Mucosa of descending colon (tissue), 3 donors: Measurements from ENCODE around the gene ALG9. TPM values are rescaled to one million over a fixed set of nuclear protein-coding genes. Genes with fewer than 3 reads are reported as not detected.

ENCODE experiments used
- ATAC-seq: fragments of 200-7000 bp; cut with Tn5 transposase; one replicate; pipeline ENCODE4 v1.9.1; 2020; ENCODE audit warnings: mild to moderate bottlenecking, moderate library complexity
- DNase-seq, 3 donors: peaks; one replicate each; pipeline ENCODE4 v3.0.0-alpha.2; 2020
- H3K36me3 ChIP-seq: fragments of 200-600 bp; one replicate; pipeline ENCODE4 v1.8.0; 2021; ENCODE audit warnings: low read depth, mild to moderate bottlenecking
- H3K4me1 ChIP-seq: fragments of 200-600 bp; one replicate; pipeline ENCODE4 v1.8.0; 2021; ENCODE audit warnings: low read depth, mild to moderate bottlenecking
- H3K4me3 ChIP-seq: fragments of 200-600 bp; one replicate; pipeline ENCODE4 v1.8.0; 2021; ENCODE audit warnings: mild to moderate bottlenecking
- H3K9me3 ChIP-seq: fragments of 200-600 bp; one replicate; pipeline ENCODE4 v1.8.0; 2021; ENCODE audit warnings: mild to moderate bottlenecking
- CTCF ChIP-seq: fragments of 200-600 bp; IDR thresholded peaks from one replicate; pipeline ENCODE4 v1.8.0; 2022; ENCODE audit warnings: antibody characterized with exemption, mild to moderate bottlenecking
- intact Hi-C, 2 donors: fragments of 100-400 bp; cut with DNase I in 1 of 2; cut with micrococcal nuclease in 1 of 2; formaldehyde crosslinking; loops; one replicate each; pipeline versions ENCODE4 v1.11.0 to v1.11.1; 2022; cut with DNase I, micrococcal nuclease
- long read RNA-seq, 2 donors: library from polyadenylated mRNA; unstranded; transcript quantifications; one replicate each; pipeline ENCODE4 v2.0.0, GENCODE V29; 2019 to 2021
- total RNA-seq, 3 donors: library from RNA; stranded (reverse); fragmentation: NEBNext Ultra II Directional in 2 of 3; extraction: Animal tissue kit (Norgen Biotek cat#: 25700) in 2 of 3; gene quantifications; one replicate each; pipeline versions ENCODE4 v1.2.1 to v1.2.4, GENCODE V29; 2021 to 2023
- donor health status: DM: no; HTN: no; CAD: no; lungs with moderate emphysema.
- donor health status: DM: no; HTN: no; CAD: no.
- donor health status: DM: no; HTN: yes; CAD: no.

ALG9 gene
- total RNA-seq: 10 to 100 TPM; 16.7 to 29.3 (median 21.1) TPM
- long read RNA-seq, donor 1, partial matches to known transcripts: 2 of 11 reads
- long read RNA-seq, donor 1, other reads (novel, unspliced or antisense): 4 of 11 reads
- long read RNA-seq, donor 2, transcript ALG9-214 (15 exons, 2,028 nt): major isoform, 7 of 10 reads
- long read RNA-seq, donor 2, partial matches to known transcripts: 0 of 10 reads
- long read RNA-seq, donor 2, other reads (novel, unspliced or antisense): 2 of 10 reads

GRCh38 chr11:111870886-111871692, at the start of gene ALG9:
ALG9 (minus strand) TSS chr11:111871581; CDS start chr11:111871482, 99 bp downstream.
- Histone ChIP-seq H3K9me3 (no peaks in the 10 kb centered on the region), H3K4me1 (peaks cover 11% of the 10 kb centered on the region), H3K36me3 (no peaks in the 10 kb centered on the region), H3K4me3 (peak within 1 kb of the TSS; percentile 88)
- no peak for TF ChIP-seq CTCF
- ATAC-seq (peak; percentile 92), DNase-seq (peak; percentile 83 to 92 (median 90))
- intact Hi-C loops: no loop called here

- no peak for TF ChIP-seq CTCF
- Histone ChIP-seq H3K36me3 (no peaks in the 10 kb centered on the region), H3K4me1 (peaks cover 11% of the 10 kb centered on the region), H3K4me3 (no peak overlapping the region), H3K9me3 (no peaks in the 10 kb centered on the region)
- intact Hi-C loops: no loop called here
- DNase-seq (no peak), ATAC-seq (no peak)
Measured at GRCh38 chr11:111920908-111921307, 49.5 kb upstream of the ALG9 start.

- H3K4me3 ChIP-seq: no peak within 1 kb of the TSS
- H3K36me3 ChIP-seq: no peaks in the 10 kb centered on the region
- H3K9me3 ChIP-seq: no peaks in the 10 kb centered on the region
- ATAC-seq (peak; percentile 96), DNase-seq (peak; percentile 78 to 84 (median 82))
- no peak for TF ChIP-seq CTCF
- intact Hi-C loops: no loop called here
- peaks cover 6% of the 10 kb centered on the region for H3K4me1 ChIP-seq
Measured at GRCh38 chr11:111918390-111919256, 47.2 kb upstream of the ALG9 start, which contains the start of gene C11orf52. C11orf52 (plus strand) TSS chr11:111918913; CDS start chr11:111918973, 60 bp downstream.

GRCh38 chr11:111917788-111918187, 46.4 kb upstream of the ALG9 start:
- H3K4me3 ChIP-seq: no peak overlapping the region
- H3K36me3 ChIP-seq: no peaks in the 10 kb centered on the region
- intact Hi-C loops: no loop called here
- H3K9me3 ChIP-seq: no peaks in the 10 kb centered on the region
- H3K4me1 ChIP-seq: peaks cover 6% of the 10 kb centered on the region
- DNase-seq (no peak), ATAC-seq (no peak)
- TF ChIP-seq CTCF: no peak

GRCh38 chr11:111917312-111917711, 45.9 kb upstream of the ALG9 start:
- intact Hi-C loops: no loop called here
- TF ChIP-seq CTCF: no peak
- ATAC-seq (no peak), DNase-seq (no peak)
- Histone ChIP-seq H3K4me3 (no peak overlapping the region), H3K9me3 (no peaks in the 10 kb centered on the region), H3K36me3 (no peaks in the 10 kb centered on the region), H3K4me1 (peaks cover 6% of the 10 kb centered on the region)
